Measurements from ENCODE around the gene TEAD1.
A peak's percentile ranks its signal among the peaks of the same experiment; 100 is the strongest.

TEAD1 gene

DNA sequence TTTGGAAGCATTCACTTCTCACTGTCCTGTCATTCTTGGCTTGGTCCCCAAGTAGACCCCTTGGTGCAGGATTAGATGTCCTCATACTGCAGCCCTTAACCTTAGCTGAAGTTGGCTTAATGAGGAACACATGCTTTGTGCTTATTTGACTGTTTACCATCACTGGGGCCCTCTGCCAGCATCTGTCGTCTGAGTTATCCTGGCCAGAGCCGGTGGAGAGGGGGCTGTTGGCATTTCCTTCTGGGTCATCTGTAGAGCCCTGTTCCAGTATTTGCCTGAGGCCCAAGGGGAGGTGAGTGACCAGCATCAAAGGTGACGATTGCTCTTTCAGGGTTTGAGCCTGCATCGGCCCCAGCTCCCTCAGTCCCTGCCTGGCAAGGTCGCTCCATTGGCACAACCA lies 208.4 kb downstream of the TEAD1 start:
- no peak overlapping the region for H3K4me3 ChIP-seq (ENCODE audit: low read depth, low read length)
- TF ChIP-seq, protein P1, sequence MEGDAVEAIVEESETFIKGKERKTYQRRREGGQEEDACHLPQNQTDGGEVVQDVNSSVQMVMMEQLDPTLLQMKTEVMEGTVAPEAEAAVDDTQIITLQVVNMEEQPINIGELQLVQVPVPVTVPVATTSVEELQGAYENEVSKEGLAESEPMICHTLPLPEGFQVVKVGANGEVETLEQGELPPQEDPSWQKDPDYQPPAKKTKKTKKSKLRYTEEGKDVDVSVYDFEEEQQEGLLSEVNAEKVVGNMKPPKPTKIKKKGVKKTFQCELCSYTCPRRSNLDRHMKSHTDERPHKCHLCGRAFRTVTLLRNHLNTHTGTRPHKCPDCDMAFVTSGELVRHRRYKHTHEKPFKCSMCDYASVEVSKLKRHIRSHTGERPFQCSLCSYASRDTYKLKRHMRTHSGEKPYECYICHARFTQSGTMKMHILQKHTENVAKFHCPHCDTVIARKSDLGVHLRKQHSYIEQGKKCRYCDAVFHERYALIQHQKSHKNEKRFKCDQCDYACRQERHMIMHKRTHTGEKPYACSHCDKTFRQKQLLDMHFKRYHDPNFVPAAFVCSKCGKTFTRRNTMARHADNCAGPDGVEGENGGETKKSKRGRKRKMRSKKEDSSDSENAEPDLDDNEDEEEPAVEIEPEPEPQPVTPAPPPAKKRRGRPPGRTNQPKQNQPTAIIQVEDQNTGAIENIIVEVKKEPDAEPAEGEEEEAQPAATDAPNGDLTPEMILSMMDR (IDR thresholded peaks at IDR 0.05; ENCODE audit: insufficient read depth, low read depth, low read length, missing control alignments), result no peak
- DNase-seq (ENCODE audit: low read depth), result no peak

DNA sequence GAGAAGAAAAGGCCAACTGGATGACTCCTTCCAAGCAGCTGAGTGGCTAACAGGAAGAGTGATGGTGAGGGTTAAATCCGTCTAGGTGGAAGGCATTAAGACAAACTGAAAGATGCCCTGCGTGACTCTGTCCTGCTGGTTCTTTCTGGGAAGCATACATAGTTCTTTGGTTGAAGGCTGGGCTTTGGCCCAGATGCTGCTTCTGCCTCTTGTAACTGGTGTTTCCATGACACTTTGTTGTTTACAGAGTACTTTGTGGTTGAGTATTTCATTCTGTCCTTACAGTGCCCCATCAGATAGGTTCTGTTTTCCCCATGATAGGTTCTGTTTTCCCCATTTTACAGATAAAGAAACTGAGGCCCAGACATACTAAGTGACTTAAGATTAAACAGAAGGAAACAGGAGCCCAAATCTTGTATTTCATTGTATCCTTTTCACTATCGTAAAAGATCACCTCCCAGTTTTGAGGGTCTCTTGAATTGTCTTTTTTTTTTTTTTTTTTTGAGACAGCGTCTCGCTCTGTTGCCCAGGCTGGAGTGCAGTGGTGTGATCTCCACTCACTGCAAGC lies 210.6 kb downstream of the TEAD1 start:
- no peak overlapping the region for H3K4me3 ChIP-seq (ENCODE audit: low read depth, low read length)
- DNase-seq (ENCODE audit: low read depth), result no peak
- TF ChIP-seq, protein P1 (IDR thresholded peaks at IDR 0.05; ENCODE audit: insufficient read depth, low read depth, low read length, missing control alignments), result no peak

DNA sequence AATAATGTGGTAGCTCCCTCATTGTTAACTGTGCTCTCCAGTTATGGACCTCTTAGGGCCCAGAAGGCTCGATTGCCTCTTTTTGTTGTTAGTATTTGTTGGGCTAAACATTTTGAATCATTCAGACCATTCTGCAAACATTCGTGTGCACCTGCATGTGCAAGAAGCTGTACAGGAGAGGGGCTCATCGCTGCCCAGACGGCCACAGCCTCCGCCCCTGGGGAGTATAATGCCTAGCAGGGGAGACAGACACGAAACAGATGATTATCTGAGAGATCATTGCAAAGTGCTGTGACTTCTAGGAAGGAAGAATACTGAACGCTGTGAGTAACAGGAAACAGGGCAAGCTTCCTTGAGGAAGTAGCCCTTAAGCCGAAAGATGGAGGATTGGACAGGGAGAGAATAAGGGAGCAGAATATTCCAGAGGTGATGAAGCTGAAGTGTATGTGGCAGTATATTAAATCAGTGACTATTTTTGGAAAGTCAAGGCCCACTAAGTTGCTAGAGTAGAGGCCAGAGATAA lies 211.6 kb downstream of the TEAD1 start:
- no peak overlapping the region for H3K4me3 ChIP-seq (ENCODE audit: low read depth, low read length)
- no peak for DNase-seq (ENCODE audit: low read depth)
- TF ChIP-seq, protein P1 (IDR thresholded peaks at IDR 0.05; ENCODE audit: insufficient read depth, low read depth, low read length, missing control alignments), result no peak

DNA sequence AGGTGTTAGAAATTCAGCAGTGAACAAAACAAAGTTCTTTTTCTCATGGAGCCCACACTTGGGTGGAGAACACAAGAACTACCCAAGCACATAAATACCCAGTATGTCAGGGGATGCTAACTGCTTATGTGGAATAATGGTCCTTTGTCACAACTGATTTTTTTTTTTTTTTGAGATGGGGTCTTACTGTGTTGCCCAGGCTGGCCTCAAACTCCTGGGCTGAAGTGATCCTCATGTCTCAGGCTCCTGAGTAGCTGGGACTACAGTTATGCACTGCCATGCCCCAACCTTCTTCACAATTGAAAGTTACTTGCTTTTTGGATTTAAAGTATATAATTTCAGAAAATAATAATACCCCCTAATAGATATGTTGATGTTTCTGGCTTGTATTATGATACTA lies 212.3 kb downstream of the TEAD1 start:
- H3K4me3 ChIP-seq (ENCODE audit: low read depth, low read length), result no peak overlapping the region
- TF ChIP-seq, protein P1 (IDR thresholded peaks at IDR 0.05; ENCODE audit: insufficient read depth, low read depth, low read length, missing control alignments), result no peak
- DNase-seq (ENCODE audit: low read depth), result no peak

DNA sequence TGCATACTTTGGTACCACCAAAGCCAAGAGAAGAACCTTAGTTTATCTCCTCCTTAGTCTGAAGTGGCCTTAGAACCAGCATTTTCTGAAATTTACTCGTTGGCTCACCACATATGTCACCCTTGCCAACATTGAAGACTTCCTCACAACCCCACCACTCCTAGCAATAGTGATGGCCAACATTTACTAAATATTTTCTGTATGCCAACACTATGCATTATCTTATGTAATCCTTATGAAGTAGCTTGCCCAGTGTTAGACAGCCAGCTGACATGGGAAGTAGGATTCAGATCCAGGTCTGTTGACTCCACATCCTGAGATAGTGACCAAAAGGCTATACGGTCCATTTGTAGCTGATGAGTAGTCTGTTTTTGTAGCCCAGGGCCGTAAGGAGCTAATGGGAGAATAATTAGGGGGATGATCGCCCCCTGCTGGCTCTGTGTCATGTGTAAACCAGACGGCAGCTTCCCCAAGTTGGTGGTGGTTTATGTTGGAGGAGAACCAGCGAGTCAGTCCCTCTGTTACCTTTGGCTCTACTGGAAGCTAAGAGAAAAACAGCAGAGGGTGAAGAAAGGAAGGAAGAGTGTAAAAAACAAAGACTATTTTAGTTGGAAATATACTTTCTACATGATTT lies 214.4 kb downstream of the TEAD1 start:
- H3K4me3 ChIP-seq (ENCODE audit: low read depth, low read length), result no peak overlapping the region
- peak; percentile 85 for DNase-seq (ENCODE audit: low read depth)
- TF ChIP-seq, protein P1 (IDR thresholded peaks at IDR 0.05; ENCODE audit: insufficient read depth, low read depth, low read length, missing control alignments), result peak; percentile 71

DNA sequence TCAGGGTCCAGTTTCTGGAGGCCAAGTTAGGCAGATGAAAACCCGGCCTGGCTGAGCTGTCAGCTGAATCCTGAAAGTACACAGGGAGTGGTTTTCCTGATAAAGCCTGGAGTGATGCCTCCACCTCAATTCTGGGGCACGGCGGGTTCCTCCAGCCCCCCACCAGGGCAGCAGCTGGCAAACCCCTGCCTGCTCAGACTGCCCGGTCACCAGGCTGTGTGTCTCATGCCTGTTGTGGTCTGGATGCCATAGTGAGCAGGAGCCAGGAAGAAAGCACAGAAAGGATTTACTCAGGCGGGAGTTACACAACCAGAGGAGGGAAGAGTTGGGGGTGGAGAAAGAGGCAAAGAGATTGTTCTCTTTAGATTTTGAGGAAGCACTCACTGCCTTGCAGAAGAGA lies 215.0 kb downstream of the TEAD1 start:
- TF ChIP-seq, protein P1 (IDR thresholded peaks at IDR 0.05; ENCODE audit: insufficient read depth, low read depth, low read length, missing control alignments), result no peak
- DNase-seq (ENCODE audit: low read depth), result no peak
- no peak overlapping the region for H3K4me3 ChIP-seq (ENCODE audit: low read depth, low read length)

Measured in GM12865 (cell line).